HT-29 (cell line): ENCODE measurements around the gene PKNOX1. TPM values are rescaled to one million over a fixed set of nuclear protein-coding genes. Genes with fewer than 3 reads are reported as not detected.
"Not testable (repeated sequence)": the region's sequence is repeated elsewhere in the genome, so short reads cannot be mapped to it uniquely, and the experiment has no call there.

Experiments used
- DNase-seq: peaks from one replicate; pipeline ENCODE4 v3.0.0-alpha.2; 2015; ENCODE audit warnings: low spot score
- total RNA-seq: library from RNA; depleted of rRNA; stranded (reverse); fragments of >200 nt; shearing (Covaris generic); gene quantifications from 2 replicates; pipeline ENCODE4 v1.2.3, GENCODE V29; 2014

Gene PKNOX1
- total RNA-seq, 1 experiment from 2014 or later: 14.3 TPM

GRCh38 chr21:42951193-42951592 is 23.2 kb upstream of the PKNOX1 start:
- not testable (repeated sequence) for DNase-seq

GRCh38 chr21:42956824-42957630 is 17.3 kb upstream of the PKNOX1 start:
- DNase-seq: no peak

- not testable (repeated sequence) for DNase-seq
Measured at GRCh38 chr21:42958122-42958521, 16.2 kb upstream of the PKNOX1 start.

GRCh38 chr21:42959728-42960127 is 14.6 kb upstream of the PKNOX1 start:
- no peak for DNase-seq

- DNase-seq: no peak
Measured at GRCh38 chr21:42962380-42963007, 11.9 kb upstream of the PKNOX1 start.

GRCh38 chr21:42964086-42964485 is 10.3 kb upstream of the PKNOX1 start:
- no peak for DNase-seq

GRCh38 chr21:42964546-42965210 is 9.7 kb upstream of the PKNOX1 start:
- no peak for DNase-seq

GRCh38 chr21:42965211-42965560 is 9.2 kb upstream of the PKNOX1 start:
- DNase-seq: no peak

- DNase-seq: not testable (repeated sequence)
Measured at GRCh38 chr21:42967616-42968015, 6.7 kb upstream of the PKNOX1 start.

GRCh38 chr21:42969193-42969600 is 5.2 kb upstream of the PKNOX1 start:
- no peak for DNase-seq

- DNase-seq: no peak
Measured at GRCh38 chr21:42970946-42971653, 3.3 kb upstream of the PKNOX1 start.

- no peak for DNase-seq
Measured at GRCh38 chr21:42971897-42972275, 2.5 kb upstream of the PKNOX1 start.

GRCh38 chr21:42973309-42973990 is 912 bp upstream of the PKNOX1 start:
- no peak for DNase-seq

GRCh38 chr21:42974832-42975820 is 764 bp downstream of the PKNOX1 start:
- peak; percentile 35 for DNase-seq

GRCh38 chr21:42975886-42976608 is 1.7 kb downstream of the PKNOX1 start:
- DNase-seq: no peak

GRCh38 chr21:42980312-42981213 is 6.2 kb downstream of the PKNOX1 start:
- no peak for DNase-seq

- DNase-seq: no peak
Measured at GRCh38 chr21:42981214-42981523, 6.8 kb downstream of the PKNOX1 start.

- DNase-seq: no peak
Measured at GRCh38 chr21:42981862-42982261, 7.5 kb downstream of the PKNOX1 start.

GRCh38 chr21:42983103-42983502 is 8.7 kb downstream of the PKNOX1 start:
- no peak for DNase-seq
